HG02623 (cell line): ENCODE results near the gene GPR12.

Experiments used
- ATAC-seq: cut with Tn5 transposase; IDR thresholded peaks from one replicate; pipeline ENCODE4 v1.9.1; 2021; ENCODE audit warnings: moderate library complexity; ENCODE audit not compliant: unreplicated experiment

GPR12 gene

DNA sequence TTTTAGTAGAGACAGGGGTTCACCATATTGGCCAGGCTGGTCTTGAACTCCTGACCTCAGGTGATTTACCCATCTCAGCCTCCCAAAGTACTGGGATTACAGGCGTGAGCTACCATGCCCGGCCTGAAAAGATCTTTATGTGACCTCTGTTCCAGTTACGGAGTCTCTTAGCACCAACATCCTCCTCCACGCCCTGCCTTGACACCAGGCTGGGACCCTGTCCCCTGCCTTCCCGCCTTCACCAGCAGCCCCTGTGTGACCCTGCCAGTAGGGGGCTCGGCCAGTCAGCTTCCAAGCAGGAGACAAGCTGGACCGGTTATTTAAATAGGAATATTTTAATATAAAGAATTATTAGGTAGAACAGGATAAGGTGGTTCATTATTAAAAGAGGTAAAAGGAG lies 54.2 kb downstream of the GPR12 start:
- ATAC-seq = no peak

DNA sequence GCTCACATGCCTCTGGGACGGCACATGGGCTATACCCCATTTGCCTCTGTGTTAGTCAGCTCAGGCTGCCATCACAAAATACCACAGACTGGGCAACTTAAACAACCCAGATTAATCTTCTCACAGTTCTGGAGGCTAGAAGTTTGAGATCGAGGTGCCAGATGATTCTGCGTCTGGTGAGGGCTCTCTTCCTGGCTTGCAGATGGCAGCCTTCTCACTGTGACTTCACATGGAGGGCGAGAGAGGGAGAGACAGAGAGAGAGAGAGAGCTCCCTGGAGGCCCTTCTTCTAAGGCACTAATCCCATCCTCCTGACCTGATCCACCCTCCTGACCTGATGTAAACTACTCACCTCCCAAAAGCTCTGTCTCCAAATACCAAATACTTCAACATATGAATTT lies 55.0 kb downstream of the GPR12 start:
- no peak for ATAC-seq
